Esophagus muscularis mucosa (tissue), 4 donors: Measurements from ENCODE around the gene LTK. TPM values are rescaled to one million over a fixed set of nuclear protein-coding genes. Genes with fewer than 3 reads are reported as not detected.

Experiments
- DNase-seq: peaks from one replicate; pipeline ENCODE4 v3.0.0-alpha.2; 2017; ENCODE audit errors: extremely low spot score
- H3K27ac ChIP-seq, 4 donors: fragments of 200-600 bp; sonication (generic); replicated peaks in 1 of 4; 1 replicate in 3 of 4; 2 replicates in 1 of 4; pipeline ENCODE4 v1.5.1; 2016 to 2019; ENCODE audit warnings: mild to moderate bottlenecking in 1 of 4
- H3K27me3 ChIP-seq, 4 donors: fragments of 200-600 bp; sonication (generic); one replicate each; pipeline versions ENCODE4 v1.5.1 to v1.6.0; 2016 to 2019
- H3K36me3 ChIP-seq, 4 donors: fragments of 200-600 bp; sonication (generic); one replicate each; pipeline ENCODE4 v1.5.1; 2016 to 2019
- H3K4me1 ChIP-seq, 4 donors: fragments of 200-600 bp; sonication (generic); one replicate each; pipeline ENCODE4 v1.5.1; 2016 to 2019
- H3K4me3 ChIP-seq, 4 donors: fragments of 200-600 bp; sonication (generic); 1 replicate in 2 of 4; 2 replicates in 2 of 4; pipeline ENCODE4 v1.5.1; 2016 to 2019; ENCODE audit warnings: mild to moderate bottlenecking in 4 of 4, moderate library complexity in 1 of 4
- H3K9me3 ChIP-seq, 4 donors: fragments of 200-600 bp; sonication (generic); 1 replicate in 3 of 4; 2 replicates in 1 of 4; pipeline ENCODE4 v1.5.1; 2016 to 2019
- EP300 ChIP-seq: sonication (generic); formaldehyde crosslinking; IDR thresholded peaks from one replicate; pipeline ENCODE4 v1.6.1; 2017; ENCODE audit warnings: antibody characterized with exemption
- POLR2A ChIP-seq: fragments of 450-650 bp; IDR thresholded peaks from one replicate; pipeline ENCODE4 v1.6.1; 2017; ENCODE audit warnings: antibody characterized with exemption, moderate library complexity, mild to moderate bottlenecking, low read depth
- POLR2AphosphoS5 ChIP-seq, 2 donors: sonication (generic); formaldehyde crosslinking; IDR thresholded peaks; one replicate each; pipeline ENCODE4 v1.6.1; 2017; ENCODE audit warnings: antibody characterized with exemption in 2 of 2
- WGBS: methylation state at CpG from one replicate; pipeline ENCODE4 v1.1.5; 2018; 5-methylcytosine and 5-hydroxymethylcytosine counted together
- intact Hi-C: fragments of 100-400 bp; cut with DNase I; formaldehyde crosslinking; loops from one replicate; pipeline ENCODE4 v1.15.1; 2023
- total RNA-seq, 4 donors: library from RNA; depleted of rRNA; stranded (reverse); fragments of >200 nt; gene quantifications; one replicate each; pipeline versions ENCODE4 v1.1.0 to v1.2.1, GENCODE V29; 2016
- TF ChIP-seq, protein P1 (sequence below), 3 experiments: fragments of 200-600 bp in 2 of 3; fragments of 450-650 bp in 1 of 3; sonication (generic) in 2 of 3; IDR thresholded peaks; one replicate each; pipeline ENCODE4 v1.5.1; 2017 to 2019; ENCODE audit warnings: antibody characterized with exemption in 3 of 3, mild to moderate bottlenecking in 2 of 3, moderate library complexity in 1 of 3

The LTK gene
- total RNA-seq, 4 donors from 2014 or later = 0.33 to 2.4 (median 0.69) TPM; not detected in 1

DNA sequence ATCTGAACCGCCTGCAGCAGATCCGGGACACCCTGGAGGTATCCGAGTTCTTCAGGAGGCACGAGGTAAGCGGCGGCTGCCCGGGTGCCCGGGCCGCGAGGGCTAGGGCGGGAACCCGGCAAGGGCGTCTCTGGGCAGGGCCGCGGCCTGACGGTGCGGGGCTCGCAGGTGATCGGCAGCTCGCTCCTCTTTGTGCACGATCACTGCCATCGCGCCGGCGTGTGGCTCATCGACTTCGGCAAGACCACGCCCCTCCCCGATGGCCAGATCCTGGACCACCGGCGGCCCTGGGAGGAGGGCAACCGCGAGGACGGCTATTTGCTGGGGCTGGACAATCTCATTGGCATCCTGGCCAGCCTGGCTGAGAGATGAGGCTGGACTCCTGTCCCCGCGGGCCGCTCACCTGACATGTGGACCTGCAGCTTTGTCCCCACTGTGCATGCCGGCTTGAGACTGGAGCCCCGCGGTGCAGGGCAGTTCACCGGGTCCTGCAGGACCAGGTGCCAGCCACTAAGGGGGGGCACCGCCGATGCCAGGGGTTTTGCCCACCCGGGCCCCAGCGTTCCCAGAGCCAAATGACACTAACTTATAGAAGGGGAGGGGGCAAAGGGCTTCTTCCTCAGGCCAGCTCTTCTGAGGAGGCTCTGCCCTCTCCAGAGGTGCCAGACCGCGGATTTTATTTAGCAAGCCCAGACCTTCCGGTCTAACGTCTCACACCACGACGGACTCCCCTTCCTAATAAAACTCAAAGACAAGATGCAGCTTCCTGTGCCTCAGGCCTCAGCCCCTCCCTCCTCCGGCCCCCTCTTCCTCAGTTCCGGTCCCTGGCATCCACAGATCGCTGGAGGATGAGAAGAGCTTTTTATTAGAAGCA is 10.6 kb downstream of the LTK start:
- H3K9me3 ChIP-seq = no peaks in the 10 kb centered on the region
- no peaks in the 10 kb centered on the region for H3K36me3 ChIP-seq
- no peak for TF ChIP-seq EP300
- TF ChIP-seq, protein P1, sequence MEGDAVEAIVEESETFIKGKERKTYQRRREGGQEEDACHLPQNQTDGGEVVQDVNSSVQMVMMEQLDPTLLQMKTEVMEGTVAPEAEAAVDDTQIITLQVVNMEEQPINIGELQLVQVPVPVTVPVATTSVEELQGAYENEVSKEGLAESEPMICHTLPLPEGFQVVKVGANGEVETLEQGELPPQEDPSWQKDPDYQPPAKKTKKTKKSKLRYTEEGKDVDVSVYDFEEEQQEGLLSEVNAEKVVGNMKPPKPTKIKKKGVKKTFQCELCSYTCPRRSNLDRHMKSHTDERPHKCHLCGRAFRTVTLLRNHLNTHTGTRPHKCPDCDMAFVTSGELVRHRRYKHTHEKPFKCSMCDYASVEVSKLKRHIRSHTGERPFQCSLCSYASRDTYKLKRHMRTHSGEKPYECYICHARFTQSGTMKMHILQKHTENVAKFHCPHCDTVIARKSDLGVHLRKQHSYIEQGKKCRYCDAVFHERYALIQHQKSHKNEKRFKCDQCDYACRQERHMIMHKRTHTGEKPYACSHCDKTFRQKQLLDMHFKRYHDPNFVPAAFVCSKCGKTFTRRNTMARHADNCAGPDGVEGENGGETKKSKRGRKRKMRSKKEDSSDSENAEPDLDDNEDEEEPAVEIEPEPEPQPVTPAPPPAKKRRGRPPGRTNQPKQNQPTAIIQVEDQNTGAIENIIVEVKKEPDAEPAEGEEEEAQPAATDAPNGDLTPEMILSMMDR (IDR thresholded peaks at IDR 0.05) = no peak
- TF ChIP-seq POLR2AphosphoS5 (IDR thresholded peaks at IDR 0.05) = no peak
- no peak for TF ChIP-seq POLR2A
- H3K4me1 ChIP-seq = peaks cover 18 to 24% (median 22%) of the 10 kb centered on the region in 4 donors
- no peak overlapping the region for H3K27ac ChIP-seq
- 56% methylated on average over 3 of the region's 54 CpGs for WGBS
- H3K27me3 ChIP-seq = peaks cover 0 to 75% (median 20%) of the 10 kb centered on the region in 4 donors
- intact Hi-C loops = no loop called here
- H3K4me3 ChIP-seq = peak overlapping the region; percentile 33 to 45 (median 37)
- DNase-seq = no peak

DNA sequence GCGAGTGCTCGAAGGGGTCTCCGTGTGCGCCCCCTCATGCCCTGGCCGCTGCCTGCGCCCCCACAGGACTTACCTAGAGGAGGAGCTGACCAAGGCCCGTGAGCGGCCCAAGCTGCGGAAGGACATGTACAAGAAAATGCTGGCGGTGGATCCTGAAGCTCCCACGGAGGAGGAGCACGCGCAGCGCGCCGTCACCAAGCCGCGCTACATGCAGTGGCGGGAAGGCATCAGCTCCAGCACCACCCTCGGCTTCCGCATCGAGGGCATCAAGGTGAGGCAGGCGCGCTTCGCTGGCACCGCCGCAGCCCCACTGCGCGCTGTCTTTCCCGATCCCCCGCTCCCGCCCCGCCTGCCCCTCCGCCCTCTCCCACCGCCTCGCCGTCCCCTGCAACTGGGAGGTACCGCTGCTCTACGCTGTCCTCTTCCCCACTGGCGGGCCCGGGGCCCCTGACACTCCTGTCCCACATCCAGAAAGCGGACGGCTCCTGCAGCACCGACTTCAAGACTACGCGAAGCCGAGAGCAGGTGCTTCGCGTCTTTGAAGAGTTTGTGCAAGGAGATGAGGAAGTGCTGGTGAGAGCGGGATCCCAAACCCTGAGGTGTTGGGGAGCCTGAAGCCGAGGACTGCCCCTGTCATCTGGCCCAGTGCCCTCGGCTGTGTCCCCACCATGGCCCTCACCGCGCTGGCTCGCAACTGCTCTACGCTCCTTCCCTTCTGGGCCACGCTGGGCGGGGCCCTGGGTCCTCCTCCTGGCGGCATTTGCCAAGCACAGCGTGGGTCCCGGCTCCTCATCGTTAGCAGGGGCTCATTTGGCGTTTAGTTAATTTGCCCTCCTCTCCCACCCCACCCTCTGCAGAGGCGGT is 11.5 kb downstream of the LTK start:
- intact Hi-C loops = no loop called here
- TF ChIP-seq, protein P1 (IDR thresholded peaks at IDR 0.05) = no peak
- no peak for TF ChIP-seq POLR2A
- TF ChIP-seq EP300 = no peak
- no peak for TF ChIP-seq POLR2AphosphoS5 (IDR thresholded peaks at IDR 0.05)
- H3K27ac ChIP-seq = no peak overlapping the region
- peaks cover 0 to 82% (median 20%) of the 10 kb centered on the region in 4 donors for H3K27me3 ChIP-seq
- no peaks in the 10 kb centered on the region for H3K9me3 ChIP-seq
- no peak for DNase-seq
- H3K4me1 ChIP-seq = peaks cover 18 to 24% (median 22%) of the 10 kb centered on the region in 4 donors
- peak overlapping the region; percentile 33 to 45 (median 37) for H3K4me3 ChIP-seq
- 10% methylated on average over 37 of the region's 64 CpGs for WGBS
- no peaks in the 10 kb centered on the region for H3K36me3 ChIP-seq

DNA sequence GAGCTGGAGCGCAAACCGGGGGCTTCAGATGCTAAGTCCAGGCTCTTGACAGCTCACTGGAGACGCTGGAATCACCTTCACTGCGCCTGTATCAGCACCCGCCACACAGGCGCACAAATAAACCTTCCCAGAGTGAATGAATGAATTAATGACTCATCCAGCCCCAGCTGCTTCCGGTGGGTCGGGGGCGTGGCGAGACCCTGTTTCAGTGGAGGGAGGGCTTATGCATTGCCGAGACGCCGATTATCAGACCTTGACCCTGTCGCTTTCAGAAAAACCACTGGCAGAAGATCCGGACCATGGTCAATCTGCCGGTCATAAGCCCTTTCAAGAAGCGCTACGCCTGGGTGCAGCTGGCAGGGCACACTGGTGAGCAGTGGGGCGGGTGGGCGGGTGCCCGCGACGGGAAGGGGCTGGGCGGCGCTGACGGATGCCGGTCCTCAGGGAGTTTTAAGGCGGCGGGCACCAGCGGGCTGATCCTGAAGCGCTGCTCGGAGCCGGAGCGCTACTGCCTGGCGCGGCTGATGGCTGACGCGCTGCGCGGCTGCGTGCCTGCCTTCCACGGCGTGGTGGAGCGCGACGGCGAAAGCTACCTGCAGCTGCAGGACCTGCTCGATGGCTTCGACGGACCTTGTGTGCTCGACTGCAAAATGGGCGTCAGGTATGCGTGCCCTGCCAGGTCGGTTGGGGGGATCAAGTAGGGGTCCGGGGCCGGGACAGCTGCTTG is 12.3 kb downstream of the LTK start:
- intact Hi-C loops = no loop called here
- Histone ChIP-seq H3K4me1 (peaks cover 18 to 24% (median 22%) of the 10 kb centered on the region in 4 donors), H3K27me3 (peaks cover 0 to 89% (median 20%) of the 10 kb centered on the region in 4 donors), H3K27ac (no peak overlapping the region), H3K36me3 (no peaks in the 10 kb centered on the region), H3K4me3 (peak overlapping the region; percentile 33 to 45 (median 37)), H3K9me3 (no peaks in the 10 kb centered on the region)
- no peak for DNase-seq
- WGBS = 22% methylated on average over 16 of the region's 56 CpGs
- TF ChIP-seq, protein P1 (IDR thresholded peaks at IDR 0.05) = no peak
- TF ChIP-seq POLR2A = no peak
- no peak for TF ChIP-seq POLR2AphosphoS5 (IDR thresholded peaks at IDR 0.05)

DNA sequence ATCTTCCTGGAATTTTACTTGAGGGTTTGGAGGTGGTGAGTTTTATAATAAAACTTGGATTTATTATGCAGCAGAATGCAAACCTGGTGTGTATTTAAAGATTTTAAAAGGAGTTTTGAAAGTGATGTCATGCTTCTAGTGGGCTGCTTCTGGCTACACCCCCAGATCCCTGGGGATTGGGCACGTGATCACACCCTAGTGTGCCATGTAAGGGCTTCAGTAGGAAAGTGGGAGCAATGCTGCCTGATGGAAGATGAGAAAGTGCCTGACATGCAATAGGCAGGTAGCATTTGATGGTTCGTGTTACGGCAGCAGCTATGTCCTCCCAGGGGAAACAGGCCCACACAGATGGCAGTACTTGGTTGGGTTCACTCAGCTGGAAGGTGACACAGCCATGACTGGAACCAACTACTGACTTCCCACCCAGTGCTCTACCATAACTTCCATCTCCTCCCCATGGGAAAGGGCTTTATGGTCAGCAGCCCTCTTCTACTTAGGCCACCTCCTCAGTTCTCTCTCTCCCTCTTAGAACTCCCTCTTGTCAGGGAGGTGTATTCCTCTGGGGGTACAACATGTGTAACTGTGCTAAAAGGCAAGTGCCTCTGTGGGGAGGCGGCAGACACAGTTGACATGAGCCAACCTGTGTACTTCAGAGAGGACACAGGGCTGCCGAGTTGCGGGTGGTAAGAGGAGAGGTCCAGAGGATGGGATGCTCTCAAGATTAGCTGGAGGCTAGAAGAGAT is 14.3 kb downstream of the LTK start:
- no peaks in the 10 kb centered on the region for H3K36me3 ChIP-seq
- peaks cover 34 to 44% (median 40%) of the 10 kb centered on the region in 4 donors for H3K4me1 ChIP-seq
- H3K27ac ChIP-seq = no peak overlapping the region
- H3K27me3 ChIP-seq = peaks cover 0 to 96% (median 21%) of the 10 kb centered on the region in 4 donors
- WGBS = 93% methylated on average over 5 of the region's 6 CpGs
- H3K4me3 ChIP-seq = no peak overlapping the region
- intact Hi-C loops = no loop called here
- H3K9me3 ChIP-seq = no peaks in the 10 kb centered on the region
- no peak for DNase-seq
- TF ChIP-seq POLR2AphosphoS5 (IDR thresholded peaks at IDR 0.05) = no peak
- no peak for TF ChIP-seq EP300
- TF ChIP-seq, protein P1 (IDR thresholded peaks at IDR 0.05) = no peak
- no peak for TF ChIP-seq POLR2A
